OCI-LY7 (cell line): ENCODE results near the gene IPCEF1. TPM values are rescaled to one million over a fixed set of nuclear protein-coding genes. Genes with fewer than 3 reads are reported as not detected.
A peak's percentile ranks its signal among the peaks of the same experiment; 100 is the strongest.
"Not testable (repeated sequence)": the region's sequence is repeated elsewhere in the genome, so short reads cannot be mapped to it uniquely, and the experiment has no call there.

Source experiments
- BruUV-seq: library from RNA; stranded (reverse); fragments of 400-500 nt; replicated peaks from 2 replicates; lab custom pipeline; 2021; lab: Mats Ljungman, UMichigan
- CTCF ChIA-PET: fragments of 300-600 bp; sonication (Branson Sonifier 250); formaldehyde crosslinking; loops from one replicate; lab custom pipeline; 2022; ENCODE audit warnings: antibody characterized with exemption; ENCODE audit not compliant: unreplicated experiment; lab: Charles Lee
- POLR2A ChIA-PET: fragments of 300-600 bp; sonication (Branson Sonifier 250); formaldehyde crosslinking; loops from one replicate; lab custom pipeline; 2022; ENCODE audit warnings: antibody characterized with exemption; lab: Charles Lee
- DNase-seq: peaks from one replicate; pipeline ENCODE4 v3.0.0-alpha.2; 2015; ENCODE audit warnings: low spot score
- H2AFZ ChIP-seq: fragments of 200-600 bp; sonication (generic), shearing (Covaris generic); 2 replicates; pipeline ENCODE4 v1.6.1; 2014; ENCODE audit warnings: mild to moderate bottlenecking, antibody characterized with exemption, low read length, moderate library complexity
- H3K27ac ChIP-seq: fragments of 200-600 bp; sonication (generic); 2 replicates; pipeline ENCODE4 v1.5.1; 2014; ENCODE audit warnings: mixed run types, low read depth, mild to moderate bottlenecking, moderate library complexity, low read length, inconsistent platforms; ENCODE audit not compliant: poor library complexity, severe bottlenecking
- H3K36me3 ChIP-seq: fragments of 200-600 bp; sonication (generic); 2 replicates; pipeline ENCODE4 v1.6.1; 2014; ENCODE audit warnings: mild to moderate bottlenecking, antibody characterized with exemption, low read length, moderate library complexity, mixed read lengths; ENCODE audit not compliant: insufficient read depth
- H3K4me1 ChIP-seq: fragments of 200-600 bp; sonication (generic); 2 replicates; pipeline ENCODE4 v1.5.1; 2014; ENCODE audit warnings: mild to moderate bottlenecking, low read length; ENCODE audit not compliant: insufficient read depth, poor library complexity, severe bottlenecking
- H3K4me2 ChIP-seq: fragments of 200-600 bp; sonication (generic); 2 replicates; pipeline ENCODE4 v1.6.1; 2014; ENCODE audit warnings: mild to moderate bottlenecking, low read length
- H3K4me3 ChIP-seq: fragments of 200-600 bp; sonication (generic); 2 replicates; pipeline ENCODE4 v1.5.1; 2014; ENCODE audit warnings: mild to moderate bottlenecking, low read depth, low read length; ENCODE audit not compliant: poor library complexity, severe bottlenecking
- H3K79me2 ChIP-seq: fragments of 200-600 bp; sonication (generic); 2 replicates; pipeline ENCODE4 v1.6.1; 2016; ENCODE audit warnings: low read depth, mild to moderate bottlenecking, low read length, moderate library complexity, mixed read lengths; ENCODE audit not compliant: insufficient read depth
- H3K9me2 ChIP-seq: fragments of 200-600 bp; sonication (generic); 2 replicates; pipeline ENCODE4 v1.6.1; 2016; ENCODE audit warnings: mild to moderate bottlenecking, low read length, mixed read lengths; ENCODE audit not compliant: insufficient read depth
- H3K9me3 ChIP-seq: fragments of 200-600 bp; sonication (generic); 2 replicates; pipeline ENCODE4 v1.6.1; 2014; ENCODE audit warnings: mild to moderate bottlenecking, mixed run types, low read length, mixed read lengths
- H4K20me1 ChIP-seq: fragments of 200-600 bp; sonication (generic); 2 replicates; pipeline ENCODE4 v1.6.1; 2014; ENCODE audit warnings: mild to moderate bottlenecking, antibody characterized with exemption, low read length, moderate library complexity, mixed read lengths; ENCODE audit not compliant: insufficient read depth
- CTCF ChIP-seq: fragments of 200-600 bp; sonication (generic); conservative IDR thresholded peaks from 2 replicates; pipeline ENCODE4 v1.5.1; 2014; ENCODE audit warnings: mild to moderate bottlenecking, antibody characterized with exemption, low read length, moderate library complexity, mixed read lengths
- EZH2phosphoT487 ChIP-seq: fragments of 200-600 bp; sonication (generic); IDR thresholded peaks from 2 replicates; pipeline ENCODE4 v1.6.1; 2018; ENCODE audit warnings: low read depth, borderline replicate concordance, mild to moderate bottlenecking, mixed run types, antibody characterized with exemption, low read length, moderate library complexity, mixed read lengths
- intact Hi-C: fragments of 100-400 bp; cut with micrococcal nuclease; formaldehyde crosslinking; loops from one replicate; pipeline ENCODE4 v1.10.0; 2022; ENCODE audit not compliant: unreplicated experiment
- total RNA-seq, 2 experiments: library from RNA; depleted of rRNA in 1 of 2; stranded (reverse); fragments of >200 nt in 1 of 2; shearing (Covaris generic) in 1 of 2; gene quantifications; 2 replicates each; pipeline ENCODE4 v1.2.3, GENCODE V29; 2014 to 2022

The IPCEF1 gene
- total RNA-seq, 2 experiments from 2014 or later = not detected

- no peaks in the 10 kb centered on the region for H4K20me1 ChIP-seq
- H3K9me3 ChIP-seq = no peaks in the 10 kb centered on the region
- no peak overlapping the region for H3K27ac ChIP-seq
- no peak for DNase-seq
- H3K36me3 ChIP-seq = no peaks in the 10 kb centered on the region
- no peaks in the 10 kb centered on the region for H3K79me2 ChIP-seq
- H3K4me3 ChIP-seq = no peak overlapping the region
- ChIA-PET CTCF (no interaction called here), POLR2A (interaction anchor here (0.6 to 0.7 kb wide), 2 partner anchors 9 to 71 kb away, joined by 3 read pairs; no protein-coding TSS in a partner anchor)
- H3K4me1 ChIP-seq = no peaks in the 10 kb centered on the region
- H3K9me2 ChIP-seq = no peaks in the 10 kb centered on the region
- no peak for TF ChIP-seq CTCF
- no peak for TF ChIP-seq EZH2phosphoT487
- 0 out of 2 replicates have a peak overlapping the region, but pooled peaks have one; percentile 46 for H2AFZ ChIP-seq
- intact Hi-C loops = no loop called here
- no TSS peak for BruUV-seq
- peak overlapping the region; percentile 14; the same call in 1 of the 2 replicates for H3K4me2 ChIP-seq
These were observed 27.0 kb downstream of the IPCEF1 start for GRCh38 chr6:154329350-154330170.

- H3K4me1 ChIP-seq, intact Hi-C loops, H3K36me3 ChIP-seq, H3K79me2 ChIP-seq, CTCF ChIA-PET, H3K9me3 ChIP-seq, H3K9me2 ChIP-seq, DNase-seq, BruUV-seq, H3K27ac ChIP-seq, H4K20me1 ChIP-seq, H2AFZ ChIP-seq, POLR2A ChIA-PET, H3K4me3 ChIP-seq, H3K4me2 ChIP-seq: not testable (repeated sequence)
These were observed 29.3 kb downstream of the IPCEF1 start for GRCh38 chr6:154327313-154327712.

GRCh38 chr6:154325142-154325541 is 31.5 kb downstream of the IPCEF1 start:
- DNase-seq = no peak
- no TSS peak for BruUV-seq
- POLR2A ChIA-PET = no interaction called here

More at GRCh38 chr6:154325142-154325541, 31.5 kb downstream of the IPCEF1 start:
- TF ChIP-seq EZH2phosphoT487 (no peak), CTCF (no peak)
- Histone ChIP-seq H3K79me2 (no peaks in the 10 kb centered on the region), H3K9me3 (no peaks in the 10 kb centered on the region), H3K4me2 (no peak overlapping the region), H3K4me1 (no peaks in the 10 kb centered on the region), H4K20me1 (no peaks in the 10 kb centered on the region), H3K9me2 (no peaks in the 10 kb centered on the region), H3K36me3 (no peaks in the 10 kb centered on the region), H3K27ac (no peak overlapping the region), H3K4me3 (no peak overlapping the region), H2AFZ (no peak overlapping the region)
- intact Hi-C loops = no loop called here
- CTCF ChIA-PET = no interaction called here
